HK-2 (cell line): Measurements from ENCODE around the gene ABCC5.
"Not testable (repeated sequence)": the region's sequence is repeated elsewhere in the genome, so short reads cannot be mapped to it uniquely, and the experiment has no call there.

ENCODE experiments used
- DNase-seq: peaks from one replicate; pipeline ENCODE4 v3.0.0-alpha.2; 2018; ENCODE audit not compliant: unreplicated experiment

Gene ABCC5

GRCh38 chr3:183892610-183893214, 125.0 kb downstream of the ABCC5 start:
- no peak for DNase-seq

GRCh38 chr3:183885766-183886165, 131.9 kb downstream of the ABCC5 start:
- no peak for DNase-seq

- DNase-seq, result peak; percentile 99
Measured at GRCh38 chr3:183884427-183885296, 133.0 kb downstream of the ABCC5 start, which contains the start of gene PARL. TSS of gene PARL (minus strand) at chr3:183884880. CDS start at chr3:183884846, 34 bp downstream.

GRCh38 chr3:183884097-183884426, 133.6 kb downstream of the ABCC5 start:
- no peak for DNase-seq

GRCh38 chr3:183883291-183884096, 134.2 kb downstream of the ABCC5 start:
- no peak for DNase-seq

- no peak for DNase-seq
Measured at GRCh38 chr3:183880121-183880520, 137.6 kb downstream of the ABCC5 start.

GRCh38 chr3:183879243-183879642, 138.4 kb downstream of the ABCC5 start:
- DNase-seq, result no peak

- DNase-seq, result no peak
Measured at GRCh38 chr3:183878071-183878470, 139.6 kb downstream of the ABCC5 start.

- not testable (repeated sequence) for DNase-seq
Measured at GRCh38 chr3:183877227-183877626, 140.5 kb downstream of the ABCC5 start.

- no peak for DNase-seq
Measured at GRCh38 chr3:183875411-183875810, 142.3 kb downstream of the ABCC5 start.

- DNase-seq, result no peak
Measured at GRCh38 chr3:183873914-183874313, 143.8 kb downstream of the ABCC5 start.

GRCh38 chr3:183871541-183871940, 146.1 kb downstream of the ABCC5 start:
- DNase-seq, result no peak

- DNase-seq, result no peak
Measured at GRCh38 chr3:183870563-183870962, 147.1 kb downstream of the ABCC5 start.
